ENCODE data around the gene DEDD.

DNA sequence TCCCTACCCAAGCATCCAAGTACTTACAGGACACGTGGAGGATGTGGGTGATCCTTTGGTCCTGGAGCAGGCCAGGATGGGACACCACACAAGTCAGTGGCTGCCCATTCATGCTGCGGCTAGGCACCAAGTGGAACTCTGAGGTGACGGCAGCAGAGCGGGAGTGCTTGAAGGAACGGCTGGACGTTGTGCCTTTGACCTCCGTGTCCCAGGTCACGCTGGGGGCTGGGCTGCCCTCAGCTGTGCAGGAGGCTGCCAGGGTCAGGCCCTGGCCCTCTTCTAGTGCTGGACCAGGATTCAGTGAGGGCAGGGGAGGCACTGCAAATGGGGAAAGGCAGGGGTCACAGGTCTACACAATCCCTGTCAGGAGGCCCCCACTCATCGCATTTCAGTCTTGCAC is 55.0 kb downstream of the DEDD start:
- TF ChIP-seq, protein P1, sequence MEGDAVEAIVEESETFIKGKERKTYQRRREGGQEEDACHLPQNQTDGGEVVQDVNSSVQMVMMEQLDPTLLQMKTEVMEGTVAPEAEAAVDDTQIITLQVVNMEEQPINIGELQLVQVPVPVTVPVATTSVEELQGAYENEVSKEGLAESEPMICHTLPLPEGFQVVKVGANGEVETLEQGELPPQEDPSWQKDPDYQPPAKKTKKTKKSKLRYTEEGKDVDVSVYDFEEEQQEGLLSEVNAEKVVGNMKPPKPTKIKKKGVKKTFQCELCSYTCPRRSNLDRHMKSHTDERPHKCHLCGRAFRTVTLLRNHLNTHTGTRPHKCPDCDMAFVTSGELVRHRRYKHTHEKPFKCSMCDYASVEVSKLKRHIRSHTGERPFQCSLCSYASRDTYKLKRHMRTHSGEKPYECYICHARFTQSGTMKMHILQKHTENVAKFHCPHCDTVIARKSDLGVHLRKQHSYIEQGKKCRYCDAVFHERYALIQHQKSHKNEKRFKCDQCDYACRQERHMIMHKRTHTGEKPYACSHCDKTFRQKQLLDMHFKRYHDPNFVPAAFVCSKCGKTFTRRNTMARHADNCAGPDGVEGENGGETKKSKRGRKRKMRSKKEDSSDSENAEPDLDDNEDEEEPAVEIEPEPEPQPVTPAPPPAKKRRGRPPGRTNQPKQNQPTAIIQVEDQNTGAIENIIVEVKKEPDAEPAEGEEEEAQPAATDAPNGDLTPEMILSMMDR (conservative IDR thresholded peaks at IDR 0.05; ENCODE audit: low read depth, low read length): no peak
- TF ChIP-seq BHLHE40 (IDR thresholded peaks at IDR 0.05; ENCODE audit: low read depth, low read length): no peak
